HG02884 (cell line): ENCODE data around the gene LRPAP1.

ENCODE experiments used
- ATAC-seq: cut with Tn5 transposase; IDR thresholded peaks from one replicate; pipeline ENCODE4 v1.9.1; 2021; ENCODE audit warnings: mild to moderate bottlenecking, moderate library complexity; ENCODE audit not compliant: unreplicated experiment

LRPAP1 gene

GRCh38 chr4:3475041-3475712, 57.0 kb downstream of the LRPAP1 start:
- no peak for ATAC-seq

- no peak for ATAC-seq
Measured at GRCh38 chr4:3473996-3474765, 58.0 kb downstream of the LRPAP1 start.

- ATAC-seq = no peak
Measured at GRCh38 chr4:3473181-3473950, 58.9 kb downstream of the LRPAP1 start.

- ATAC-seq = no peak
Measured at GRCh38 chr4:3472411-3473141, 59.6 kb downstream of the LRPAP1 start.

GRCh38 chr4:3471886-3472285, 60.3 kb downstream of the LRPAP1 start:
- no peak for ATAC-seq

GRCh38 chr4:3471098-3471760, 61.0 kb downstream of the LRPAP1 start:
- no peak for ATAC-seq

- ATAC-seq = no peak
Measured at GRCh38 chr4:3470244-3471097, 61.8 kb downstream of the LRPAP1 start.

GRCh38 chr4:3469386-3470243, 62.6 kb downstream of the LRPAP1 start:
- ATAC-seq = no peak

GRCh38 chr4:3468804-3469203, 63.4 kb downstream of the LRPAP1 start:
- ATAC-seq = no peak

- no peak for ATAC-seq
Measured at GRCh38 chr4:3468154-3468553, 64.1 kb downstream of the LRPAP1 start.

GRCh38 chr4:3467601-3468031, 64.6 kb downstream of the LRPAP1 start:
- ATAC-seq = no peak

- no peak for ATAC-seq
Measured at GRCh38 chr4:3466691-3467600, 65.3 kb downstream of the LRPAP1 start.

- ATAC-seq = no peak
Measured at GRCh38 chr4:3465698-3466671, 66.2 kb downstream of the LRPAP1 start.

- no peak for ATAC-seq
Measured at GRCh38 chr4:3464911-3465697, 67.1 kb downstream of the LRPAP1 start.

- ATAC-seq = no peak
Measured at GRCh38 chr4:3464349-3464905, 67.8 kb downstream of the LRPAP1 start.
